ENCODE data around the gene TSACC. TPM values are rescaled to one million over a fixed set of nuclear protein-coding genes. Genes with fewer than 3 reads are reported as not detected.

TSACC gene
- total and polyA plus RNA-seq, 2 of the 8 experiments (the other 6 are each of a cell fraction or from before 2014, with no cell fraction given), result 1.0 to 5.0 TPM

- ChIA-PET POLR2A (ENCODE audit: partially characterized antibody) (interaction anchor here (0.9 to 2.1 kb wide), 4 partner anchors 18 to 141 kb away, joined by 3 to 6 read pairs (median 4); partner anchors contain the start of gene SMG5), CTCF (ENCODE audit: partially characterized antibody) (interaction anchor here (0.5 to 6.1 kb wide), 28 partner anchors 8 to 228 kb away, joined by 3 to 60 read pairs (median 5); partner anchors contain the start of genes CCT3, RHBG, SMG5 and TSACC)
- no peak overlapping the region for H3K14ac ChIP-seq (ENCODE audit: insufficient read length)
- H2BK15ac ChIP-seq (ENCODE audit: low read length), result no peak overlapping the region
- no peak overlapping the region for H2BK120ac ChIP-seq (replicated peaks; ENCODE audit: low read depth, low read length)
- no peak overlapping the region for H2BK5ac ChIP-seq (ENCODE audit: low read depth, low read length)
- peaks cover 6% of the 10 kb centered on the region; the same call in 1 of the 2 replicates for H3K23me2 ChIP-seq (ENCODE audit: low read depth, low read length)
- no peak overlapping the region for H3K56ac ChIP-seq (replicated peaks; ENCODE audit: insufficient read length, low read depth, low read length)
- no peak overlapping the region for H2AK5ac ChIP-seq (ENCODE audit: low read depth, low read length)
- no peak overlapping the region for H4K91ac ChIP-seq (replicated peaks; ENCODE audit: insufficient read length, low read length)
- no peak overlapping the region for H4K8ac ChIP-seq (ENCODE audit: extremely low read depth, insufficient read depth, low read length)
- H3K79me1 ChIP-seq (ENCODE audit: low read depth, low read length), result no peaks in the 10 kb centered on the region
- H2BK12ac ChIP-seq (ENCODE audit: low read depth, low read length), result no peak overlapping the region
- H4K20me1 ChIP-seq (replicated peaks in 1 of 2; ENCODE audit: control insufficient read depth in 1 of 2, insufficient read depth in 2 of 2, low read length in 2 of 2), result no peaks in the 10 kb centered on the region
- H3K79me2 ChIP-seq (ENCODE audit: control insufficient read depth in 1 of 2, insufficient read depth in 2 of 2, low read length in 2 of 2), result no peaks in the 10 kb centered on the region
- H3K4me2 ChIP-seq (ENCODE audit: insufficient read depth in 1 of 2, low read depth in 2 of 2, low read length in 2 of 2), result no peak overlapping the region
- no peaks in the 10 kb centered on the region for H3K9me3 ChIP-seq (ENCODE audit: insufficient read depth in 2 of 2, low read depth in 1 of 2, low read length in 1 of 2)
- H3K4ac ChIP-seq (replicated peaks; ENCODE audit: insufficient read length, low read depth, low read length), result no peak overlapping the region
- no peak overlapping the region for H3K9ac ChIP-seq (replicated peaks in 1 of 4; ENCODE audit: extremely low read depth in 1 of 4, low read depth in 3 of 4, low read length in 3 of 4)
- H2AFZ ChIP-seq (ENCODE audit: low read length), result no peak overlapping the region
- FAIRE-seq (no peak), DNase-seq (ENCODE audit: low read depth in 1 of 2, low spot score in 2 of 2) (no peak)
- no peaks in the 10 kb centered on the region; a peak in 1 of 7 replicates for H3K27me3 ChIP-seq (replicated peaks in 1 of 4; ENCODE audit: control insufficient read depth in 3 of 4, extremely low read depth in 1 of 4, insufficient read depth in 3 of 4, low read length in 3 of 4)
- TF ChIP-seq KDM5A (IDR thresholded peaks at IDR 0.05; ENCODE audit: low read length), result no peak
- H3K27ac ChIP-seq (ENCODE audit: low read depth, low read length), result no peak overlapping the region
- no peak overlapping the region for H3K4me3 ChIP-seq (ENCODE audit: extremely low read depth in 1 of 4, insufficient read depth in 2 of 4, low read depth in 3 of 4, low read length in 4 of 4)
- peaks cover 0 to 4% (median 2%) of the 10 kb centered on the region in 4 experiments; a peak in 3 of 7 replicates for H3K4me1 ChIP-seq (replicated peaks in 1 of 4; ENCODE audit: control insufficient read depth in 3 of 4, insufficient read depth in 4 of 4, low read length in 3 of 4)
- 76% methylated on average over 1 of the region's 1 CpG; no CpG with 5 or more reads in 1 of the 2 experiments for WGBS, 2 experiments (ENCODE audit: extremely low coverage in 1 of 2, insufficient coverage in 1 of 2, insufficient read length in 1 of 2, insufficient replicate concordance in 2 of 2, low coverage in 1 of 2, low lambda C conversion rate in 2 of 2, missing lambda C conversion rate in 1 of 2)
- no peak overlapping the region for H4K5ac ChIP-seq (ENCODE audit: insufficient read length, low read depth, low read length)
- H3K36me3 ChIP-seq (ENCODE audit: control insufficient read depth in 2 of 4, insufficient read depth in 4 of 4, low read length in 3 of 4), result no peaks in the 10 kb centered on the region
- no peak overlapping the region for H2BK20ac ChIP-seq (ENCODE audit: low read length)
- H3K18ac ChIP-seq (ENCODE audit: extremely low read depth, low read length), result no peak overlapping the region
- H3K23ac ChIP-seq (ENCODE audit: insufficient read length), result no peak overlapping the region
Measured at GRCh38 chr1:156358641-156359040, 20.3 kb downstream of the TSACC start.

All from H1 (cell line).